Left cardiac atrium (tissue), 4 donors: Measurements from ENCODE around the gene METTL16. TPM values are rescaled to one million over a fixed set of nuclear protein-coding genes. Genes with fewer than 3 reads are reported as not detected.

Experiments
- ATAC-seq, 2 donors: fragments of 200-7000 bp; cut with Tn5 transposase; one replicate each; pipeline ENCODE4 v1.9.1; 2020; ENCODE audit warnings: mild to moderate bottlenecking in 2 of 2, moderate library complexity in 2 of 2
- DNase-seq: peaks from one replicate; pipeline ENCODE4 v3.0.0-alpha.2; 2020
- intact Hi-C, 2 donors: fragments of 100-400 bp; cut with DNase I; formaldehyde crosslinking; loops; one replicate each; pipeline versions ENCODE4 v1.14.1 to v1.15.1; 2022 to 2023
- total RNA-seq, 2 donors: library from RNA; stranded (reverse); fragmentation: NEBNext Ultra II Directional; extraction: Animal tissue kit (Norgen Biotek cat#: 25700); gene quantifications; one replicate each; pipeline ENCODE4 v1.2.1, GENCODE V29; 2021
- donor health status: DM: no; HTN: yes; CAD: no.
- donor health status: DM: no; HTN: yes; CAD: no; lungs with severe emphysema.
- donor health status: DM: yes; HTN: yes; CAD: no.
- donor health status: Dilated cardiomyopathy.

METTL16 gene
- total RNA-seq, 2 donors from 2014 or later = 19.2 to 22.7 TPM

- intact Hi-C loops = no loop called here
- no peak for DNase-seq
- no peak for ATAC-seq
Measured at GRCh38 chr17:2427215-2427614, 84.5 kb downstream of the METTL16 start.

GRCh38 chr17:2423271-2423670 lies 88.4 kb downstream of the METTL16 start:
- ATAC-seq = no peak
- no peak for DNase-seq
- intact Hi-C loops = no loop called here

GRCh38 chr17:2421315-2422147 lies 90.2 kb downstream of the METTL16 start:
- no peak for ATAC-seq
- intact Hi-C loops = no loop called here
- DNase-seq = no peak

- ATAC-seq = no peak
- intact Hi-C loops = no loop called here
- DNase-seq = no peak
Measured at GRCh38 chr17:2420176-2420575, 91.5 kb downstream of the METTL16 start.

GRCh38 chr17:2419486-2419885 lies 92.2 kb downstream of the METTL16 start:
- DNase-seq (no peak), ATAC-seq (peak; percentile 29 to 30)
- intact Hi-C loops = loop anchor here (5.0 to 10.0 kb wide), 2 partner anchors 37 to 55 kb away; no protein-coding TSS in a partner anchor

- DNase-seq (no peak), ATAC-seq (peak; percentile 54 to 56)
- intact Hi-C loops = loop anchor here (5.0 to 10.0 kb wide), 2 partner anchors 36 to 54 kb away; no protein-coding TSS in a partner anchor
Measured at GRCh38 chr17:2418572-2418971, 93.1 kb downstream of the METTL16 start.

- intact Hi-C loops = loop anchor here (1.0 to 10.0 kb wide), 3 partner anchors 34 to 51 kb away; no protein-coding TSS in a partner anchor
- ATAC-seq = peak; percentile 69 to 78
- DNase-seq = peak; percentile 88
Measured at GRCh38 chr17:2416010-2416734, 95.5 kb downstream of the METTL16 start.

GRCh38 chr17:2415081-2415480 lies 96.6 kb downstream of the METTL16 start:
- ATAC-seq (no peak), DNase-seq (no peak)
- intact Hi-C loops = loop anchor here (5.0 to 10.0 kb wide), 2 partner anchors 33 to 50 kb away; no protein-coding TSS in a partner anchor

GRCh38 chr17:2414446-2415064 lies 97.1 kb downstream of the METTL16 start:
- intact Hi-C loops = loop anchor here (5.0 to 10.0 kb wide), 2 partner anchors 32 to 50 kb away; no protein-coding TSS in a partner anchor
- DNase-seq = no peak
- no peak for ATAC-seq

GRCh38 chr17:2412561-2413021 lies 99.1 kb downstream of the METTL16 start:
- intact Hi-C loops = loop anchor here in 1 of 2 donors (10.0 kb wide), 1 partner anchor 48 kb away; no protein-coding TSS in a partner anchor
- DNase-seq (peak; percentile 33), ATAC-seq (peak; percentile 47 to 84)

- ATAC-seq = no peak
- intact Hi-C loops = loop anchor here in 1 of 2 donors (10.0 kb wide), 1 partner anchor 46 kb away; no protein-coding TSS in a partner anchor
- DNase-seq = no peak
Measured at GRCh38 chr17:2410951-2411350, 100.7 kb downstream of the METTL16 start.

- ATAC-seq (peak; percentile 77 to 80), DNase-seq (peak; percentile 79)
- intact Hi-C loops = no loop called here
Measured at GRCh38 chr17:2406903-2407790, 104.5 kb downstream of the METTL16 start.

GRCh38 chr17:2406271-2406902 lies 105.3 kb downstream of the METTL16 start:
- DNase-seq (no peak), ATAC-seq (no peak)
- intact Hi-C loops = no loop called here

- no peak for DNase-seq
- intact Hi-C loops = no loop called here
- no peak for ATAC-seq
Measured at GRCh38 chr17:2405247-2405926, 106.3 kb downstream of the METTL16 start.

- ATAC-seq (no peak), DNase-seq (no peak)
- intact Hi-C loops = no loop called here
Measured at GRCh38 chr17:2403044-2403443, 108.6 kb downstream of the METTL16 start.

GRCh38 chr17:2402544-2402943 lies 109.1 kb downstream of the METTL16 start:
- DNase-seq = no peak
- intact Hi-C loops = no loop called here
- no peak for ATAC-seq
